Stimulated activated CD8-positive, alpha-beta memory T cell treated with anti-CD3 and anti-CD28 coated beads, Interleukin-7, amount 100 ng/mL, for 4 hours (primary cell): Measurements from ENCODE around the gene MFSD12.

Source experiments
- DNase-seq, 2 donors: peaks; one replicate each; pipeline ENCODE4 v3.0.0-alpha.2; 2020; ENCODE audit warnings: low read depth in 2 of 2

The MFSD12 gene

DNA sequence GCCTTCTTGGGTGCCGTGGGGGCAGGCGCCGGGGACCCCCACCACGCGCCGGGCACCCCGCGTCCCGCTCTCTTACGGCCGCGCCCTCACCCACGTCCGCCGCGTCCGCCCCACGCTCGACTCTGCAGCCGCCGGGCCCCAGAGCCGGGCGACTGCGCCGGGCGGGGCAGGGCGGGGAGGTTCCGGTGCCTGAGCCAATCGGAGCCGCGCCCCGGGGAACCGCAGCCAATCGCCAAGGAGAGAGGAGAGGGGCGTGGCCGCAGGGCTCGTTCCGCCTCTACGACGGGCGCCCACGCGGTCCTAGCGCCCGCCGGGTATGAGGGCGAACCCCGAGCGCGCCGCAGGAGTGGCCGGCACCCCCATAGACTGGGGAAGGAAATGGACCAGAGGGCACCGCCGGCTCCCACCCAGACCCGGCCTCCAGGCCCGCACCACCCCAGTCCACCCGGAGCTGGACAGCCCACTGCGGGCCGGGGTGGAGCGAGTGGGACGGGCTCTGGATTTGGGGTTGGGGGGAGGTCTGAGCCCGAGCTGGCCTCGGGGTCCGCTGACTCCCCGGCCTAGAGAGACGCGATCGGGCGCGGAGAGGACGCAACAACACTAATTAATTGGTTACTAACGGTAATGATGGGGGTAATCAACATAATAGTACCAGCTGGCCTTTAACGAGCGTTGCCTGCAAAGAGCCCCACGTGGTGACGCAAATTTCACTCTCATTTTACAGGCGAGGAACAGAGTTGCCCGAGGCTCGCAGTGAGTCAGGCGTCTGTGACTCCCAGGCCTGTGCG, at the start of gene MFSD12:
TSS of gene MFSD12 (minus strand) at position 126 of the 788 bp plus-strand sequence. CDS start 183 bp downstream, outside the sequence.
- peak; percentile 87 to 94 for DNase-seq

- DNase-seq = peak in 1 of 2 donors; percentile 58
Observed at GRCh38 chr19:3606690-3607289, 49.4 kb upstream of the MFSD12 start, which contains the start of gene TBXA2R. Gene TBXA2R, minus strand, starts transcription at chr19:3606875. Its CDS starts 6,241 bp downstream, at chr19:3600634.

GRCh38 chr19:3606174-3606689, 48.8 kb upstream of the MFSD12 start:
- peak in 1 of 2 donors; percentile 21 for DNase-seq

DNA sequence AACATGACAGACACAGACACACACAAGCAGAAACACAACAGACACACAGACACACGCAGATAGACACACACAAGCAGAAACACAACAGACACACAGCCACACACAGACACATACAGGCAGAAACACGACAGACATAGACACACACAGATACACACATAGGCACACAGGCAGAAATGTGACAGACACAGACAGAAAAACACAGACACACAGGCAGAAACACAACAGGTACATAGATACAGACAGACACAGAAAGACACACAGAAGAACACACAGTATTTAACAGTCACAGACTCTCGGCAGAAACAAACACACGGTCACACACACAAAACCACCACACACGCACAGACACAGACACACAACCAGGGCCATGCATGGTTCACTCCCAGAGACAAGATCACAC, 48.4 kb upstream of the MFSD12 start:
- no peak for DNase-seq

- DNase-seq = no peak
Observed at GRCh38 chr19:3605361-3605760, 48.0 kb upstream of the MFSD12 start.

DNA sequence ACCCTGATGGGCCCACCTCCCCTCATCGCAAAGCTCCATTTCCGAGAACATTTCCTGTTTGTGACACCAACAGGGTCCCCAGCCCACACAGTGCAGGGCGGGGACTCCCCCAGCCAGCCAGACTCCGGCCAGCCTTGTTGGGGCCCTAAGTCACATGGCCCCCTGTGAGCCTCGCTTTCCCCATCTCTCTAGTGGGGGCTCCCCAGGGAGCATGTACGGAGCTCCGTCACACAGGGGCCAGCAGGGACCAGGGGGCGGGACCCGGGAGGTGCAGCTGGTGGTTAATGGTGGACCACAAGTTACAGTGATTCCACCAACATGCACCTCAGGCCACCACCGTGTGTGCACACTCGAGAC, 47.6 kb upstream of the MFSD12 start:
- peak in 1 of 2 donors; percentile 36 for DNase-seq

- DNase-seq = no peak
Observed at GRCh38 chr19:3604227-3604986, 47.0 kb upstream of the MFSD12 start.

DNA sequence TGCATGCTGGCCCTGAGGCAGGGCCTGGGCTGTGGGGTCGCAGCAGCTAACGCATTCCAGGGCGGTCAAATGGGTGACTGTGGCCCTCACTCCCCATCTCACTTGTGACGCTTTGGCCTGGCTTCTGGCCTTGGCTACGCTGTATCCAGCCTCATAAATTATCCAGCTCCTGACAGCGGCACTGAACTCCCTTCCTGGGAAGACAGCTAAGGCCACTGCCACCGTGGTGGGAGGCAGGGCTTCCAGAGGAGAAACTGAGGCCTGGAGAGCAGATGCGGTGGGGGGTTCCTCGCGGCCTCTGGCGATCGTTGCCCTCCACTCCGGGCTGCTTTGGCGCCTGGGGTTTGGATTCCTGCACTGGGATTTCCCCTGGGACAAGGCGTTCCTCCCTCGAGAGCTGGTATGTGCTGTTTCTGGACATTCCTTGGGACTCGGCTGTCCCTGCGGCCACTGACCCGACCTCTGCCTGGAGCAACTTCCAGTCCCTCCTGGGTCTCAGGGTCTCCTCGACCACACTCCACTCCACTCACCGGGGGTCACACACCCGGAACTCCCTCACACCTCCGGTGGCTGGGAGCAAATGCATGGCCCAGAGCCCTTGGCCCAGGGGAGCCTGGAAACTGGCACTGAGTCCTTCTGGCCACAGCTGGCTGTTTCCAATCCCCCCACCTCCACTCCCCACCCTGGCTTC, 45.9 kb upstream of the MFSD12 start:
- DNase-seq = no peak

GRCh38 chr19:3601021-3601420, 43.6 kb upstream of the MFSD12 start:
- no peak for DNase-seq

- DNase-seq = no peak
Observed at GRCh38 chr19:3599776-3600187, 42.4 kb upstream of the MFSD12 start.

DNA sequence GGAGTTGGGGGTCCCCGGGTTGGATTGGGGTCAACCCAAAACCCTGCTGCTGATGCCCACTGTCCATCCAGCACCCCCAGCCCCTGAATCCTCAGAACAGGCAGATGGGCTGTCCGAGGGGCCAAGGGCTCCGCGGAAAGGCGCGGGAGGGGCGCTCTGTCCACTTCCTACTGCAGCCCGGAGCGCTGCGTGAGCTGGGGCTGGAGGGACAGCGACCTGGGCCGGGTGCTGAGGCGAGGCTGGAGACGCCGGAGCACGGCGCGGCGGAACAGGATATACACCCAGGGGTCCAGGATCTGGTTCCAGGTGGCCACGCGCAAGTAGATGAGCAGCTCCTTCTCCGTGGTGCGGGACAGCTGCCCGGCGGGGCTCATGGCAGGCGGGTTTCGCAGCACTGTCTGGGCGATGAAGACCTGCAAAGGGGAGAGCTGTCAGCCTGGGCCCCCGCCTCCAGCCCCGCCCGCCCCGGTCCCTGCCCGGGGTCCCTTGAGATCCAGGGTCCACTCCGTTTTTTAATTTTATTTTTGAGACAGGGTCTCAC, 38.2 kb upstream of the MFSD12 start:
- DNase-seq = no peak

GRCh38 chr19:3593156-3593555, 35.8 kb upstream of the MFSD12 start:
- no peak for DNase-seq

DNA sequence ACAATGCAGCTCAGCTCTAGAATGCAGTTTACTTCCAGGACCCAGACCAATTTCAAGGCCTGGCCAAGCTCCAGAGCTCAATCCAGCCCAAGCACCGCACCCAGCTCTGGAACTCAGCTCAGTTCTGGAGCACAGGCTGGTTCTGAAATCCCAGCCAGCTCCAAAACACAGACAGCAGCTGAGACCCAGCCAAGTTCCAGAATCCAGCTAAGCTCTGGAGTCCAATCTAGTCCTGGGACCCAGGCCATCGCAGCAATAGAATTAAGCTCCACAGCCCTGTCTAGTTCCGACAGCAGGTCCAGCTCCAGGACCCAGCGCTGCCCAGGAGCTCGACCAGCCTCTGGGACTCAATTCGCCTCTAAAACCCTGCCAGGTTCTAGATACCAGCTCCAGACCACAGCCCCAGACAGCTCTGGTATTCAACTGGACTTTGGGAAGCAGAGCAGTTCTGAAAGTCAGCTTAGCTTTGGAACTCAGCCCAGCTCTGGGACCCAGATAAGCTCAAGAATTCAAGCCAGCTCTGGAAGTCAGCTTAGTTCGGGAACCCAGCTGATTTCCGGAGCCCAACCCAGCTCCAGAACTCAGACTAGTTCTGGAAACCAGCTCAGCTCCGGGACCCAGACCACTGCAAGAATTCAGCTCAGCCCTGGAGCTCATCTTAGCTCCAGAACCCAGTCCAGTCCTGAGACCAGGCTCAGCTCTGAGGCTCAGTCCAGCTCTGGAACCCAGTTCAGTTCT, 34.7 kb upstream of the MFSD12 start:
- no peak for DNase-seq

DNA sequence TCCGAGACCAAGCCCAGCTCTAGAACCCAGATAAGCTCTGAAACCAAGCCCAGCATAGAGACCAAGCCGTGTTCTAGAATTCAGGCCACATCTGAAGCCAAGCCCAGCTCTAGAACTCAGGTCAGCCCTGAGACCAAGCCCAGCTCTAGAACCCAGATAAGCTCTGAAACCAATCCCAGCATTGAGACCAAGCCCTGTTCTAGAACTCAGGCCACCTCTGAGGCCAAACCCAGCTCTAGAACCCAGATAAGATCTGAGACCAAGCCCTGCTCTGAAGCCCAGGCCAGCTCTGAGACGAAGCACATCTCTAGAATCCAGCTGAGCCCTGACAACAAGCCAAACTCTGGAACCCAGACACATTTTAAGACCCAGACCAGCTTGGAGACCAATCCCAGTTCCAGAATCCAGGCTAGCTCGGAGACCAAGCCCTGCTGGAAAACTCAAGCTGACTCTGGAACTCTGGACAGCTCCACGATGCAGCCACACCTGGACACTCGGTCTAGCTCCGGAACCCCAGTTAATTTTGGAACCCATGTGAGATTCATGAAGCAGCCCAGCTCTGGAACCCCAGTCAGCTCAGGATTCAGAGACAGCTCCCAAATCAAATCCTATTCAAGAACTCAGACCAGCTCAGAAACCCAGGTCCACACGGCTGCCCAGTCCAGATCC, 33.7 kb upstream of the MFSD12 start:
- DNase-seq = no peak

DNA sequence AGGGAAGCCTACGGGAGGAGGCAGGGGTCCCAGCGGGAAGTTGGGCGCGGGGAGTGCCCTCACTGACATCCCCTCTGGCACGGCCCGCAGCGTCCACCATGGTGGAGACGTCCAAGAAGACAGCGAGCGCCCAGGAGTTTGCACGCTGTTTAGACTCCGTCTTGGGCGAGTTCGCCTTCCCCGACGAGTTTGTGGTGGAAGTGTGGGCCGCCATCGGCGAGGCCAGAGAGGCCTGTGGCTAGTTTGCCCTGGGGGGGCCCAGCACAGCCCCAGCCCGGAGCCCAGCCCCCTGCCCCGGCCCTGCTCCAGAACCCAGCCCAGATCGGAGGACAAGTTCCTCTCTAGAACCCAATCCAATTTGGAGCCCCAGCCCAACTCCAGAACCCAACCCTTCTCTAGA, 32.6 kb upstream of the MFSD12 start:
- no peak for DNase-seq

GRCh38 chr19:3589439-3589838, 32.1 kb upstream of the MFSD12 start:
- DNase-seq = no peak

- no peak for DNase-seq
Observed at GRCh38 chr19:3586707-3587346, 29.4 kb upstream of the MFSD12 start.

- DNase-seq = no peak
Observed at GRCh38 chr19:3586127-3586626, 28.8 kb upstream of the MFSD12 start.

DNA sequence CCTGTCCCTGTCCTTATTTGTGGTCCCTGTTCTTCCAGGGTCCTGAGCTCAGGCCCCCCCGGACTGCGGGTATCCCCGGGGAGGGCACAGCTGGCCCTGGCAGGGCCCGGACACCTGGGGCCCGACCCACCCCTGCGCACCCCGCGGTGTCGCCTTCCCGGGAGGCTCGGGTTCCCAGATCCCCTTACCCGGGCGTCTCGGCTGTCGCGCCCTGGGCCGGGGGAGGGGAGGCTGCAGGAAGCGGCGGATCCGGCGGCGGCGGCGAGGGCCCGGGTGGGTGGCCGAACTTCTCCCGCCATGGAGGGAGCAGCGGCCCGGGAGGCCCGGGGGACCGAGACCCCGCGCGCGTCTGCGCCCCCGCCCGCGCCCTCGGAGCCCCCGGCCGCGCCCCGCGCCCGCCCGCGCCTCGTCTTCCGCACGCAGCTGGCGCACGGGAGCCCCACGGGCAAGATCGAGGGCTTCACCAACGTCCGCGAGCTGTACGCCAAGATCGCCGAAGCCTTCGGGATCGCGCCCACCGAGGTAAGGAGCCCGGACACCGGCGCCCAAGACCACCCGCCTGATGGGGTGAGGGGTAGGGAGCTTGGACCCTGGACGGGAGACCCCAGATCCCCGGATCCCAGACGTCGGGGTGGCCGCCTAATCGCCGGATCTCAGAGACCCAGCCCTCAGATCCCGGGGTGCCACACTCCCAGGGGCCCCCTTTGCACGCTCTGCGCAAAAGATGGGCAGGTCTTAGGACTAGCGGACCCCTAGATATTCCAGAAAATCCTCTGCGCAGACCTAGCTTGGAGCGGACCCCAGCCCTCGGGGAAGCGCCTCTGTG, 28.1 kb upstream of the MFSD12 start, which contains the start of gene GIPC3:
TSS of gene GIPC3 (plus strand) at position 178 of the 826 bp plus-strand sequence. CDS start at position 298, 120 bp downstream.
- no peak for DNase-seq
